Measurements from ENCODE around the gene KIF5A.

Gene KIF5A

DNA sequence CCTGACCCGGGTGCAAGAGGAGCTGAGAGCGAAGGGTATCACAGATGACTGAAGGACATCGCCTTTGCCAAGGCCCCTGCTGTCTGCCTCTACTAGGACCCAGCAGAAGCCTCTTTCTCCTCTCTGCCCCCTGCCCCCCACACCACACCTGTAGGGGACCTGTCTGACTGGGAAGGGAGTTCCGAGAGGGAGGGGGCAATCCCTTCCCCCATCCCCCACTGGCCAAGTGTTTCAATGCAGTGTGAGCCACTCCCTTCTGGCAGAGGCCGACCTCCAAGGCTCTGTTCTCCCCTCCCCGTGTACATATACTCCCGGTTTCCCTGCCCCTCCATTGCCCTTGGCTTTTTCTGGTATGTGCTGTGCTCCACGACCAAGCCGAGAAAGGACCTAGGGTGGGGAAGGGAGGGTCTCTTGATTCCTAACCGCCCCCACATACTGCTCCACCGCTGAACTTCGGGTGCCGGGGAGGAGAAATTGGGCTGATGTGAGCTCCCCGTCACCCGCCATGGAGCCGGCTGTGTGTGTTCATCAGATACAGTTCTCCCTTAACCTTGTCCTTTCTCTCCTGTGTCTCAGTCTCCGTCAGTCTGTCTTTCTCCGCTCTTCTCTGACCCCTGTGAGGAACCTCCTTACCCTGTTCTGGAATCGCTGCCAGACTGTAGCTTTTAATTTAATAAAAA lies 59.4 kb downstream of the KIF5A start:
- 91% methylated on average over 12 of the region's 19 CpGs for WGBS (ENCODE audit: insufficient coverage)
- ChIA-PET POLR2A (no interaction called here), CTCF (interaction anchor here (0.9 to 5.8 kb wide), 5 partner anchors 12 to 132 kb away, joined by 3 to 35 read pairs (median 3); no protein-coding TSS in a partner anchor)
- H3K9me3 ChIP-seq (ENCODE audit: control extremely low read depth in 1 of 5, control insufficient read depth in 4 of 5, insufficient read depth in 2 of 5, low read depth in 1 of 5, low read length in 4 of 5), result no peaks in the 10 kb centered on the region
- H3K36me3 ChIP-seq (ENCODE audit: control insufficient read depth in 4 of 4, insufficient read depth in 4 of 4, low read length in 3 of 4), result peaks cover 0 to 17% (median 3%) of the 10 kb centered on the region in 4 experiments
- peaks cover 0 to 27% (median 13%) of the 10 kb centered on the region in 4 experiments for H3K4me1 ChIP-seq (ENCODE audit: control extremely low read depth in 1 of 4, control insufficient read depth in 4 of 4, insufficient read depth in 4 of 4, low read length in 3 of 4)
- DNase-seq, result no peak
- no peak overlapping the region for H3K4me3 ChIP-seq (ENCODE audit: control insufficient read depth in 1 of 7, extremely low read depth in 1 of 7, insufficient read depth in 4 of 7, low read depth in 2 of 7, low read length in 6 of 7)
- no peak overlapping the region for H3K27ac ChIP-seq (ENCODE audit: insufficient read depth in 1 of 2, low read depth in 1 of 2, low read length in 2 of 2, poor library complexity in 1 of 2, severe bottlenecking in 2 of 2)
- peaks cover 0 to 36% (median 31%) of the 10 kb centered on the region in 5 experiments for H3K27me3 ChIP-seq (replicated peaks in 2 of 5; ENCODE audit: control insufficient read depth in 4 of 5, insufficient read depth in 5 of 5, low read length in 4 of 5)

DNA sequence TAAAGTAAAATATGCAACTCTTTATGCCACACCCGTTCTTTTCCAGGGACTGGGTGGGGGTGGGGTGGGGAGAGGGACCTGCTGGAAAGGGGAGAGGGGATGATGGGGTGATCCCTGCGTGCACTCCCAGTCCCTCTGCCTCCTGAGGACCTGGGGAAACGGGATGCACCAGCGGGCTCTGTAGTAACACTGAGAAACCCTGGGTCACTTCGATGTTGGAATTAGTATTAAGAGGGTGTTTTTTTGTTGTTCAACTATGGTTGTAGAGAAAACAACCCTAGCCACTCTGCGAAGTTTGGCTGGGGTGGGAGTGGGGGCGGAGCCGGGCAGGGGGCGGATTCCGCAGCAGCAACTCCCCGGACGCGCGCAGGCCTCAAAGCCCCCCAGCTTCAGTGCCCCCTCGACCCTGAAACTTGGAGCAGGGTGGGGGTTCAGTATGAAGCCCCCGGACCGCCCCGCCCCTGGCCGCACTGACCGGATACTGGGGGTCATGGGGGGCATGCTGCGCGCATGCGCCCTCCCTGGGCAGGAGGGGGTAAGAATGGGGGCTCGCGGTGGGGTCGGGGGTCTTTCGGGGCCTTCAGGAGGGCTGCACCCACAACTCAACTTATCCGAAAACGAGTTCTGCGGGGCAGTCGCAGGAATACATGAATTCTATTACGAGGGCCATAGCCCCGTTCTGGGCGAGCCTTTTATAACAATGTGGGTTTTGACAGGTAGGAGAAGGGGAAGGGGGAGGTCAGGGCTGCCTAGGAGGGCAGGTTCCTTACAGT lies 60.1 kb downstream of the KIF5A start:
- ChIA-PET POLR2A (no interaction called here), CTCF (interaction anchor here (0.9 to 5.8 kb wide), 5 partner anchors 11 to 35 kb away, joined by 3 to 35 read pairs (median 5); no protein-coding TSS in a partner anchor)
- WGBS (ENCODE audit: insufficient coverage), result 38% methylated on average over 9 of the region's 34 CpGs
- Histone ChIP-seq H3K27me3 (replicated peaks in 2 of 5; ENCODE audit: control insufficient read depth in 4 of 5, insufficient read depth in 5 of 5, low read length in 4 of 5) (peaks cover 0 to 38% (median 34%) of the 10 kb centered on the region in 5 experiments), H3K9me3 (ENCODE audit: control extremely low read depth in 1 of 5, control insufficient read depth in 4 of 5, insufficient read depth in 2 of 5, low read depth in 1 of 5, low read length in 4 of 5) (no peaks in the 10 kb centered on the region), H3K4me3 (ENCODE audit: control insufficient read depth in 1 of 7, extremely low read depth in 1 of 7, insufficient read depth in 4 of 7, low read depth in 2 of 7, low read length in 6 of 7) (peak overlapping the region in 4 of 7 experiments; percentile 51 to 75 (median 64)), H3K4me1 (ENCODE audit: control extremely low read depth in 1 of 4, control insufficient read depth in 4 of 4, insufficient read depth in 4 of 4, low read length in 3 of 4) (peaks cover 0 to 27% (median 12%) of the 10 kb centered on the region in 4 experiments), H3K36me3 (ENCODE audit: control insufficient read depth in 4 of 4, insufficient read depth in 4 of 4, low read length in 3 of 4) (peaks cover 0 to 17% (median 3%) of the 10 kb centered on the region in 4 experiments), H3K27ac (ENCODE audit: insufficient read depth in 1 of 2, low read depth in 1 of 2, low read length in 2 of 2, poor library complexity in 1 of 2, severe bottlenecking in 2 of 2) (no peak overlapping the region)
- DNase-seq, result no peak

DNA sequence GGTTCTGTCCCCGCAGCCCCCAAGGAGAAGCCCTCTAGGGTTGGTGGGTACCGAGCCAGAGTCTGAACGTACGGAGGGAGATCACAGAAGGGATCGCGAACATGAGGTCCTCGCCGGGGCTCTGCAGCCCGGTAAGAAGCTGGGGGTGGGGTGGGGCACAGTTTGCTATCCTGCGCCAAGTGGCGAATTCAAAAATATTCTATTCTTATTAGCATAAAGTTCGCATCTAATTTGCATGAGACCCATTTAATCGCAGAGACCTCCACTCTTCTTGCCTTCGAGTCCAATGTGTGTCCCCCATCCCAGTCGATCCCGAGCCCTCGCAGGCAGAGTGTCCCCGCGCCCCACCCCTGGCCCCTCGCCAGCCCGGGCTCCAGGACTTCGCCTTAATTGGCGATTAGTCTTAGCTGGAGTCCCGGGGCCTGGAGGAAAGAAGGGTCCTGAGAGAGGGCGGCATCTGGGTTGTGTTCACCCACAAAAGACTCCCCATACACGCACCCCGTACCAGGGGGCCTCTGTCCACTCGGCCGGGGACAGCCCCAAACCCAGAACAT lies 60.8 kb downstream of the KIF5A start:
- peak in 2 of 3 donors; percentile 45 to 58 for DNase-seq
- CTCF ChIA-PET, result interaction anchor here (1.0 to 1.4 kb wide), 3 partner anchors 10 to 26 kb away, joined by 4 to 5 read pairs (median 5); no protein-coding TSS in a partner anchor
- Histone ChIP-seq H3K9me3 (ENCODE audit: control extremely low read depth in 1 of 5, control insufficient read depth in 4 of 5, insufficient read depth in 2 of 5, low read depth in 1 of 5, low read length in 4 of 5) (no peaks in the 10 kb centered on the region), H3K36me3 (ENCODE audit: control insufficient read depth in 4 of 4, insufficient read depth in 4 of 4, low read length in 3 of 4) (peaks cover 0 to 17% (median 3%) of the 10 kb centered on the region in 4 experiments), H3K4me1 (ENCODE audit: control extremely low read depth in 1 of 4, control insufficient read depth in 4 of 4, insufficient read depth in 4 of 4, low read length in 3 of 4) (peaks cover 0 to 20% (median 9%) of the 10 kb centered on the region in 4 experiments), H3K27ac (ENCODE audit: insufficient read depth in 1 of 2, low read depth in 1 of 2, low read length in 2 of 2, poor library complexity in 1 of 2, severe bottlenecking in 2 of 2) (no peak overlapping the region), H3K27me3 (replicated peaks in 2 of 5; ENCODE audit: control insufficient read depth in 4 of 5, insufficient read depth in 5 of 5, low read length in 4 of 5) (peaks cover 0 to 39% (median 35%) of the 10 kb centered on the region in 5 experiments), H3K4me3 (ENCODE audit: control insufficient read depth in 1 of 7, extremely low read depth in 1 of 7, insufficient read depth in 4 of 7, low read depth in 2 of 7, low read length in 6 of 7) (peak overlapping the region in 5 of 7 experiments; percentile 38 to 75 (median 57))
- POLR2A ChIA-PET, result no interaction called here
- WGBS (ENCODE audit: insufficient coverage), result 2% methylated on average over 19 of the region's 29 CpGs

DNA sequence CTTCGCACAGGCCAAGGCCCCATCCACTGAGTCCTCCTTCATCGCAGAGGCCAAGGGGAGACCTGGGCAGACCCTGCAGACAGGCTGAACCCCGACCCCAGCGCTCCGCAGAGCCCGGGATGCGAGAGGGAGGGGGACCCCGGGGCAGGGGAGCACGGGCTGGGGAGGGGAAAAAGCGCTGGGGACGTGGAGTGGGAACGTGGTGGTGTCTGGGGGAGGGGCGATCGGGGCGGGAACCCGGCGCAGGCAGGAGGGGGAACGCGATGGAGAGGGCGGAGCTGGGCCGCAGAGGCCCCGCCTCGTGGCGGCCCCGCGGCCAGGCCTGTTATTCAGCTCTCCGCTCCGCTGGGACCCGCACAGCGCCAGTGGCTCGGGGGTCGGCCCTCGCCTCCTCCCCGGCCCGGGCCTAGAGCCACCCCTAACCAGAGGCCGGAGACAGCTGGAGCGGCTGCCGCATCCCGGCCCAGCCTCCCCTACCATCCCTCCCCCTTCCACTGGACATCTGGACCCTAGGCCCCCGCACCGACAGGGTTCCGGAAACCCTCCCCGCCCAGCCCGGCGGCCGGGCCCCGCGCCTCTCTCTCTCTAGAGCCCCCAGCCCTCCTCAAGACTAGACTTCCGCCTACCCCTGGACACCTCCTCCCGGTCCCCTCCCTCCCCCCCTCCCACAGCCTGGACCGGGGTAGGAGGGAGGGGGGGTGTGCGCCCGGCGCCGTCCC lies 61.4 kb downstream of the KIF5A start, which contains the start of gene ARHGEF25:
Gene ARHGEF25 (plus strand): TSS at position 328 of the 719 bp plus-strand sequence. CDS start 460 bp downstream, outside the sequence.
- peaks cover 0 to 45% (median 37%) of the 10 kb centered on the region in 5 experiments for H3K27me3 ChIP-seq (replicated peaks in 2 of 5; ENCODE audit: control insufficient read depth in 4 of 5, insufficient read depth in 5 of 5, low read length in 4 of 5)
- H3K4me1 ChIP-seq (ENCODE audit: control extremely low read depth in 1 of 4, control insufficient read depth in 4 of 4, insufficient read depth in 4 of 4, low read length in 3 of 4), result peaks cover 0 to 20% (median 9%) of the 10 kb centered on the region in 4 experiments
- peak within 1 kb of the TSS in 5 of 7 experiments; percentile 49 to 75 (median 57) for H3K4me3 ChIP-seq (ENCODE audit: control insufficient read depth in 1 of 7, extremely low read depth in 1 of 7, insufficient read depth in 4 of 7, low read depth in 2 of 7, low read length in 6 of 7)
- H3K9me3 ChIP-seq (ENCODE audit: control extremely low read depth in 1 of 5, control insufficient read depth in 4 of 5, insufficient read depth in 2 of 5, low read depth in 1 of 5, low read length in 4 of 5), result no peaks in the 10 kb centered on the region
- no peak within 1 kb of the TSS for H3K27ac ChIP-seq (ENCODE audit: insufficient read depth in 1 of 2, low read depth in 1 of 2, low read length in 2 of 2, poor library complexity in 1 of 2, severe bottlenecking in 2 of 2)
- H3K36me3 ChIP-seq (ENCODE audit: control insufficient read depth in 4 of 4, insufficient read depth in 4 of 4, low read length in 3 of 4), result peaks cover 0 to 17% (median 3%) of the 10 kb centered on the region in 4 experiments
- 0% methylated on average over 25 of the region's 55 CpGs for WGBS (ENCODE audit: insufficient coverage)
- peak in 2 of 3 donors; percentile 27 to 39 for DNase-seq
- POLR2A ChIA-PET, result no interaction called here
- CTCF ChIA-PET, result interaction anchor here (0.6 to 1.4 kb wide), 4 partner anchors 9 to 27 kb away, joined by 3 to 5 read pairs (median 4); no protein-coding TSS in a partner anchor

DNA sequence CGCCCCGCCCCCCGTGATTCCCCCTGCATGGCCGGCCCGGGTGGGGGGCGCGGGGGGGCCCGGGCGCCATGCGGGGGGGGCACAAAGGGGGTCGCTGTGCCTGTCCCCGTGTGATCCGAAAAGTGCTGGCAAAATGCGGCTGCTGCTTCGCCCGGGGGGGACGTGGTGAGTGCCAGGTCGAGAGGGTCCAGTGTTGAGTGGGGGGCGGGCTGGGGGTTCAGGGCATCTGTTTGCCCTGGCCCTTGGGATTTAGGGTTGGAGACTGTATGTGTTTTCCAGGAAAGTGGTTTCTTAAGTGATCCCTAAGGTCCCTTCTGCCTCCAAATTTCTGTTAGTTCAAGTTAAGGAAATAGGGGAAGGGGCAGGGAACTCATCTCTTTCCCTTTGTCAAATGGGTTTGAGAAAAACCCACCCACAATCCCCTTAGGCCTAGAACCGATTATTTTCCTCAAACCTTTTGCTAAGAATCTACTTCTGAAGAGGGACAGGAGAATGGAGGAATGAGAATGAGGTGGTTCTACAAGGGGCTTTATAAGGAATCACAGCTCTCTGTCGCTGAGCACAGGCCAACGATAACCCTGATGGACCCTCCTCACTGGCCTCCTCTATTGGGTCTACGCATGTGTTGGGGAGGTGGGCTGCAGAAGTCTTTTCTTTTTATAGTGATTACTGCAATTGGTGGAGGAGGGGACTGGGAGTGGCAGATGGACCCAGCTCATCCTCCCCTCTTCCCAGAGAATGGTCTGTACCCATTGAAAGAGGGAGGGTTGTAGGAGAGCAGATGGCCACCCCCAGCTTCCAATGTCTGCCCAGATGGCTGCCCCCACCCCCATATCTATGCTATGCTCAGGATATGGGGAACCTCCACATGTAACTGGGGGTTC lies 62.2 kb downstream of the KIF5A start:
- no peak overlapping the region for H3K27ac ChIP-seq (ENCODE audit: insufficient read depth in 1 of 2, low read depth in 1 of 2, low read length in 2 of 2, poor library complexity in 1 of 2, severe bottlenecking in 2 of 2)
- POLR2A ChIA-PET, result interaction anchor here (0.6 kb wide), 1 partner anchor 19 kb away, joined by 3 read pairs; no protein-coding TSS in a partner anchor
- 17% methylated on average over 12 of the region's 23 CpGs for WGBS (ENCODE audit: insufficient coverage)
- peaks cover 0 to 51% (median 42%) of the 10 kb centered on the region in 5 experiments for H3K27me3 ChIP-seq (replicated peaks in 2 of 5; ENCODE audit: control insufficient read depth in 4 of 5, insufficient read depth in 5 of 5, low read length in 4 of 5)
- H3K36me3 ChIP-seq (ENCODE audit: control insufficient read depth in 4 of 4, insufficient read depth in 4 of 4, low read length in 3 of 4), result peaks cover 0 to 13% (median 3%) of the 10 kb centered on the region in 4 experiments
- DNase-seq, result no peak
- peak overlapping the region in 1 of 7 experiments; percentile 58 for H3K4me3 ChIP-seq (ENCODE audit: control insufficient read depth in 1 of 7, extremely low read depth in 1 of 7, insufficient read depth in 4 of 7, low read depth in 2 of 7, low read length in 6 of 7)
- H3K4me1 ChIP-seq (ENCODE audit: control extremely low read depth in 1 of 4, control insufficient read depth in 4 of 4, insufficient read depth in 4 of 4, low read length in 3 of 4), result peaks cover 0 to 20% (median 9%) of the 10 kb centered on the region in 4 experiments
- CTCF ChIA-PET, result interaction anchor here (0.6 to 6.7 kb wide), 6 partner anchors 10 to 28 kb away, joined by 3 to 34 read pairs (median 6); no protein-coding TSS in a partner anchor
- no peaks in the 10 kb centered on the region for H3K9me3 ChIP-seq (ENCODE audit: control extremely low read depth in 1 of 5, control insufficient read depth in 4 of 5, insufficient read depth in 2 of 5, low read depth in 1 of 5, low read length in 4 of 5)

Data from common myeloid progenitor, CD34-positive (primary cell).